HG03342 (cell line): ENCODE measurements around the gene ZNF710.
"Not testable (repeated sequence)": the region's sequence is repeated elsewhere in the genome, so short reads cannot be mapped to it uniquely, and the experiment has no call there.

Experiments
- ATAC-seq: cut with Tn5 transposase; IDR thresholded peaks from one replicate; pipeline ENCODE4 v1.9.1; 2021; ENCODE audit warnings: mild to moderate bottlenecking, moderate library complexity; ENCODE audit not compliant: unreplicated experiment

The ZNF710 gene

DNA sequence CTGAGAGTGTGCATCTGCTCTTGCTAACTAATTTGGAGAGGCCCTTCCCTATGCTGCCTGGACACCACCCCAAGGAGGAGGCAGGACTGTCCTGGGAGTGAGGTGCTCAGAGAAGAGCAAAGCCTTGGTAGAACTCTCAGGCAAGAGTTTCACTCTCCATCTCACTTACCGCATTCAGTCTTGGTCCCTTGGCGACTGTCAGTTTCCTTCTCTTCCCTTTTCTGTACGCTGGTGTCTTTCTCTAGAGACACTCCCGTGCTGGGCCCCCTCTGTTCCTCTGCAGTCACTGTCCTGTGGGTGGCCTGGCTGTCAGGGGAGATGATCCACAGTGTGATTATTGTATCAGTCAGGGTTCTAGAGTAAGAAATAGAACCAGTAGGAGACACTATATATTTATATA lies 57.2 kb downstream of the ZNF710 start:
- ATAC-seq: peak; percentile 33

GRCh38 chr15:90058775-90059174 lies 57.7 kb downstream of the ZNF710 start:
- no peak for ATAC-seq

DNA sequence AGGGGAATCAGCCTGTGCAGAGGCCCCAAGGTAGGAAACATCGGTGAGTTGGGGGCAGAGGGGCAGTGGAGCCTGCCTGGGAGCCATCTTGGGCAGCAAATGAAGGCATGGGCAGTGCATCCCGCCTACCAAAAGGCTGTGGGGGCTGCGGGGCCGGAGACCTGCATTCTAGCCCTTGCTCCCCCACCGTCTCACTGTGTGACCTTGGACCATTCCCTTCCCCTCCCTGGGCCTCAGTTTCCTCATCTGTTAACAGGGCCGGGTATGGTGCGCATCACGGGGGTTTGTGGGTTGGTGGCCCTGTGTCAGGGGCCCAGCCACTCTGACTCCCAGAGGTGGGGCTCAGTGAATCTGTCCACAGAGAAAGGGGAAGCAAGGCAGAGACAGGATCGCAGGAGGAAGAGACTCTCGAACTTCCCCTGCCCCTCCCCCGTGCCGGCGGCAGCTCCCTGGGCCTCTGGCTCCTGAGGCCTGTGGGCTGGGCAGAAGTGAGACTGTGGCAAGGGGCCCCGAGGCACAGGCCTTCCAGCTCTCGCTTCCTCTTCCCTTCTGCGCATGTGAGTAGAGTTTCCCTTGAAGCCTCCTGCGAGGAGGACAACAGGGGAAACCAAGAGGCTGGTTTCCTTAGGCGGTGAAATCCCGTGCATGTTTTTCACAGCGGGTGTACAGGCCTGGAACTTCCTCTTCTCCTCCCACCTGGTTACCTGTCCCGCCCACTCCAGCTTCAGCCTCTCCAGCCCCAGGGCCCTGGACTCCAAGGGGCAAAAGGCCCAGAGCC lies 58.3 kb downstream of the ZNF710 start:
- peak; percentile 87 for ATAC-seq

- ATAC-seq: no peak
Measured at GRCh38 chr15:90060797-90061196, 59.7 kb downstream of the ZNF710 start.

DNA sequence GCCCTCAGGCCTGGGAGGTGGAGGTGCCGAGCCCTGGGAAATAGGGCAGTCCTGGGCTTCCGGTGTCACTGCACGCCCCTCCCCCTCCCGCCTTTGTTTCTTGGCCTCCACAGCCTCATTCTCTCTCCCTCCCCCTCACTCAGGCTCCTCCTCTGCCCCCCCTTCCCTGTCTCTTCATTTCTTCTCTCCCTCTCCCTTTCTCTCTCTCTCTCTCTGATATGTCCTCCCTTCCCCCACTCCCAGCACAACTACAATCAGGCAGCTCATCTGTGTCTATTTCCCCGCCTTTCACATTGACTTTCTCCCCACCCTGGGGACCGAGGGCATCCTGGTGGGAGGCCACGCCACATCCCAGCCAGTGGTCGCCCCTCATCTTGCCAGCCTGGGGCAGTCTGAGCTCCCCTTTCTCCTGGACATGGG lies 60.9 kb downstream of the ZNF710 start:
- no peak for ATAC-seq

- ATAC-seq: no peak
Measured at GRCh38 chr15:90062462-90062932, 61.4 kb downstream of the ZNF710 start.

GRCh38 chr15:90062973-90063769 lies 62.0 kb downstream of the ZNF710 start:
- ATAC-seq: no peak

- ATAC-seq: no peak
Measured at GRCh38 chr15:90063770-90064247, 62.7 kb downstream of the ZNF710 start.

- no peak for ATAC-seq
Measured at GRCh38 chr15:90064911-90065681, 64.0 kb downstream of the ZNF710 start.

GRCh38 chr15:90065682-90066049 lies 64.5 kb downstream of the ZNF710 start:
- ATAC-seq: no peak

- no peak for ATAC-seq
Measured at GRCh38 chr15:90067181-90067952, 66.2 kb downstream of the ZNF710 start.

- no peak for ATAC-seq
Measured at GRCh38 chr15:90067953-90068606, 67.0 kb downstream of the ZNF710 start.

GRCh38 chr15:90070623-90071022 lies 69.5 kb downstream of the ZNF710 start:
- ATAC-seq: not testable (repeated sequence)

GRCh38 chr15:90071220-90071807 lies 70.2 kb downstream of the ZNF710 start:
- ATAC-seq: peak; percentile 77

- ATAC-seq: no peak
Measured at GRCh38 chr15:90072978-90073640, 72.0 kb downstream of the ZNF710 start.

DNA sequence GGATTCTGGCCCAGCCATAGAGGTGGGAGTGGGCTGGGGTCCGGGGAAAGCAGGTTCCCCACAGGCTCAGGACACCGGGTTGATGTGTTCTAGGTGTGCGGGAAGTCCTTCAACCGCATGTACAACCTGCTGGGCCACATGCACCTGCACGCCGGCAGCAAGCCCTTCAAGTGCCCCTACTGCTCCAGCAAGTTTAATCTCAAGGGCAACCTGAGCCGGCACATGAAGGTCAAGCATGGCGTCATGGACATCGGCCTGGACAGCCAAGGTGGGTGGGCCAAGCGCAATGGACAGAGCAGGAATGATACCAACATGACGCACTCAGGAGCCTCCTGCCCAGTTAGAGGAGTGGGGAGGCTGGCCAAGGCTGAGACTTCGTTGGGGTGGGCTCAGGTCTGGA lies 72.9 kb downstream of the ZNF710 start:
- ATAC-seq: no peak

GRCh38 chr15:90074916-90075315 lies 73.8 kb downstream of the ZNF710 start:
- no peak for ATAC-seq

DNA sequence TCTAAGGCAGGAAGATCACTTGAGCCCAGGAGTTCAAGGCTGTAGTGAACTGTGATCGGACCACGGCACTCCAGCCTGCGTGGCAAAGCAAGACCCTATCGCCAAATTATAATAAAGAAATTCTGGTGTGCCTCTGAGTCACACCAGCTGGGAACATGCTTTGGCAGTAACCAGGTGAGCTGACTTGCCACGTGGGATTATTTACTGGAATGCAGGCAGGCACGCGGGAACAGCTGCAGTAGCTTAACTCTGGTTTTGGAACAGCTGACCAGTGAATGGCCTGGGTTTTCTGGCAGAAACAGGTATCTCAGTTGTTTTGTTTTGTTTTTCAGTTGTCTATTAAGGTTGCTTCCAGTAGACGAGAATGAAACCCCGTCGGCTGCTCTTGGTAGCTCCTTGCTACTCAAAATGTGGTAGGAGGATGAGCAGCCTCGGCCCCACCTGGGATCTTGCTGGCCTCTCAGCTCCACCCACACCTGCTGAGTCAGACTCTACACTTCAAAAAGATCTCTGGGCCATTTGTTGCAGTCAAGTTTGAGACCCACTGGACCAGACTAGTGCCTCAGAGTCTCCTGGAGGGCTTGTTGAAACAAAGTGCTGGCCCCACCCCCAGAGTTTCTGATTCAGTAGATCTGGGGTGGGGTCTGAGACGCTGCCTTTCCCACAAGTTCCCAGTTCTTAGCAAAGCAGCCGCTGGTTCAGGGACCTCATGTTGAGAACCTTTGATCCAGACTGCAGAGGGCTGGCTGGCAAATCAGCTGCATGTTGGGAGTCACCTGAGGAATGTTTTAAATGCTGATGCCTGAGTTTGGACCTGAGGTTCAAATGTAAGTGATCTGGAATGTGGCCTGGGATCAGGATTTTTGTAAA lies 74.5 kb downstream of the ZNF710 start:
- ATAC-seq: no peak
